ENCODE measurements around the gene HES3.

HES3 gene

DNA sequence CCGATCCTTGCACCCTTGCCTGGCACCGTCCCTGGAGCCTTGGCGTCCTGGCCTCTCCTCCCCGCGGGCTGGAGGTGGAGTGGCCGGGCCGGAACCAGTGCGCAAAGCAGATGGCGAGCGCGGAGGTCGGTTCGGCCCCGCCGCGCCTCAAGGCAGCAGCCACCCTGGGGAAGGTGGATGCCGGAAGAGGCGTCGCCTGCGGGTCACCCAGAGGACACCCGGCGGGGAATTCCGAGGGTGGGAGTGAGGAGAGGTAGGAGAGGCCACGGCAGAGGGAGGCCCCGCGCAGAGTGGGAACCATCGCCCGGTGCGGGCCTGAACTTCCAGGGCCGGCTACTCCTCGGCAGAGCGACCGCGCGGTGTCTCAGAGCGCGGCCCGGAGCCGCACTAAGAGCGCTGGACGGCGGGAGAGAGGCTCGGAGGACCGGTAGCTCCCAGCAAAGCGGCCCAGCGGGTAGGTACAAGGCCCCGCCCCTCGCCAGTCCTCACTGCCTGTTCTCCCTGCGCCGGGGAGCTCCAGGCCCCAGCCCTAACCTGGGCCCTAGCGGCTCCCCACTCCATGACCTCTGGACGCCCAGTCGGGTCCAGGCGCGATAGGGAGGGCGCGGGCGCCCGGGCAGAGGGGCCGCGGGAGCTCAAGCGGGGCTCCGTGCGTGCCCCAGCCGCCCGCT, 38.0 kb upstream of the HES3 start, which contains the start of gene RNF207:
Gene RNF207 (plus strand): TSS at position 271 of the 671 bp plus-strand sequence. CDS start 417 bp downstream, outside the sequence.
- Histone ChIP-seq H3K9me3 (ENCODE audit: insufficient read depth, low read length) (no peaks in the 10 kb centered on the region), H4K20me1 (ENCODE audit: low read depth, low read length) (no peaks in the 10 kb centered on the region), H3K9me2 (replicated peaks; ENCODE audit: insufficient read depth, low read length) (no peaks in the 10 kb centered on the region), H3K27ac (ENCODE audit: low read depth, low read length) (no peak within 1 kb of the TSS), H3K4me3 (ENCODE audit: insufficient read depth, low read length, poor library complexity, severe bottlenecking) (no peak within 1 kb of the TSS), H3K36me3 (ENCODE audit: low read length) (no peaks in the 10 kb centered on the region), H3K79me2 (ENCODE audit: insufficient read depth, low read length) (no peaks in the 10 kb centered on the region), H3K27me3 (ENCODE audit: low read length) (no peaks in the 10 kb centered on the region), H2AFZ (ENCODE audit: low read depth, low read length, severe bottlenecking) (no peak within 1 kb of the TSS), H3K4me2 (ENCODE audit: low read depth, low read length, poor library complexity, severe bottlenecking) (no peak within 1 kb of the TSS), H3F3A (ENCODE audit: insufficient read depth) (no peaks in the 10 kb centered on the region), H3K9ac (ENCODE audit: low read length) (no peak within 1 kb of the TSS)
- TF ChIP-seq EZH2phosphoT487 (conservative IDR thresholded peaks at IDR 0.05; ENCODE audit: low read length) (no peak), CTCF (IDR thresholded peaks at IDR 0.05; ENCODE audit: insufficient read depth, low read length, poor library complexity, severe bottlenecking) (no peak)

DNA sequence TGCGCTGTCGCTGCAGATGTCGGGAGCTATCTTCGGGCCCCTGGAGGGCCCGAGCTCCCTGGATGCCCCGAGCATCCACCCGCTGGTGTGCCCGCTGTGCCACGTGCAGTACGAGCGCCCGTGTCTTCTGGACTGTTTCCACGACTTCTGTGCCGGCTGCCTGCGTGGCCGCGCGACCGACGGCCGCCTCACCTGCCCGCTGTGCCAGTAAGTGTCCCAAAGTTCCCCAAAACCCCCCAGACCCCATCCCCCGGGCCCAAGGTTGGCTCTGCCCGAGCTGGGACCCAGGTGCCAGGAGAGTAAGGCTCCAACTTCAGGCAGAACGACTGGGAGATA, 37.5 kb upstream of the HES3 start:
- no peak for TF ChIP-seq CTCF (IDR thresholded peaks at IDR 0.05; ENCODE audit: insufficient read depth, low read length, poor library complexity, severe bottlenecking)
- TF ChIP-seq EZH2phosphoT487 (conservative IDR thresholded peaks at IDR 0.05; ENCODE audit: low read length), result no peak
- no peaks in the 10 kb centered on the region for H4K20me1 ChIP-seq (ENCODE audit: low read depth, low read length)
- no peaks in the 10 kb centered on the region for H3K36me3 ChIP-seq (ENCODE audit: low read length)
- H3K9ac ChIP-seq (ENCODE audit: low read length), result no peak overlapping the region
- no peaks in the 10 kb centered on the region for H3F3A ChIP-seq (ENCODE audit: insufficient read depth)
- no peaks in the 10 kb centered on the region for H3K27me3 ChIP-seq (ENCODE audit: low read length)
- no peak overlapping the region for H3K4me3 ChIP-seq (ENCODE audit: insufficient read depth, low read length, poor library complexity, severe bottlenecking)
- no peaks in the 10 kb centered on the region for H3K9me2 ChIP-seq (replicated peaks; ENCODE audit: insufficient read depth, low read length)
- H3K4me2 ChIP-seq (ENCODE audit: low read depth, low read length, poor library complexity, severe bottlenecking), result no peak overlapping the region
- no peaks in the 10 kb centered on the region for H3K79me2 ChIP-seq (ENCODE audit: insufficient read depth, low read length)
- no peak overlapping the region for H2AFZ ChIP-seq (ENCODE audit: low read depth, low read length, severe bottlenecking)
- no peaks in the 10 kb centered on the region for H3K9me3 ChIP-seq (ENCODE audit: insufficient read depth, low read length)
- H3K27ac ChIP-seq (ENCODE audit: low read depth, low read length), result no peak overlapping the region

- Histone ChIP-seq H3K9ac (ENCODE audit: low read length) (no peak overlapping the region), H3K4me3 (ENCODE audit: insufficient read depth, low read length, poor library complexity, severe bottlenecking) (no peak overlapping the region), H3K4me2 (ENCODE audit: low read depth, low read length, poor library complexity, severe bottlenecking) (no peak overlapping the region), H4K20me1 (ENCODE audit: low read depth, low read length) (no peaks in the 10 kb centered on the region), H2AFZ (ENCODE audit: low read depth, low read length, severe bottlenecking) (no peak overlapping the region), H3K9me3 (ENCODE audit: insufficient read depth, low read length) (no peaks in the 10 kb centered on the region), H3K79me2 (ENCODE audit: insufficient read depth, low read length) (no peaks in the 10 kb centered on the region), H3K36me3 (ENCODE audit: low read length) (no peaks in the 10 kb centered on the region), H3K27ac (ENCODE audit: low read depth, low read length) (no peak overlapping the region), H3K27me3 (ENCODE audit: low read length) (no peaks in the 10 kb centered on the region), H3F3A (ENCODE audit: insufficient read depth) (no peaks in the 10 kb centered on the region), H3K9me2 (replicated peaks; ENCODE audit: insufficient read depth, low read length) (no peaks in the 10 kb centered on the region)
- TF ChIP-seq CTCF (IDR thresholded peaks at IDR 0.05; ENCODE audit: insufficient read depth, low read length, poor library complexity, severe bottlenecking), result no peak
- TF ChIP-seq EZH2phosphoT487 (conservative IDR thresholded peaks at IDR 0.05; ENCODE audit: low read length), result no peak
These were observed 36.7 kb upstream of the HES3 start for GRCh38 chr1:6207075-6207885.
